Measurements from ENCODE around the gene RAMACL. TPM values are rescaled to one million over a fixed set of nuclear protein-coding genes. Genes with fewer than 3 reads are reported as not detected.

Gene RAMACL
- total and polyA plus RNA-seq, 4 donors = 0.30 to 17.6 (median 4.3) TPM

- Histone ChIP-seq H3K9ac (ENCODE audit: insufficient read depth in 1 of 2, low read length in 2 of 2) (peak overlapping the region in 1 of 2 donors; percentile 46), H3K36me3 (ENCODE audit: control insufficient read depth in 4 of 4, insufficient read depth in 4 of 4, low read length in 4 of 4) (no peaks in the 10 kb centered on the region), H3K9me3 (ENCODE audit: control insufficient read depth in 4 of 4, insufficient read depth in 3 of 4, low read length in 3 of 4) (no peaks in the 10 kb centered on the region), H3K4me1 (ENCODE audit: control insufficient read depth in 5 of 5, insufficient read depth in 5 of 5, low read length in 5 of 5) (peaks cover 0 to 21% (median 13%) of the 10 kb centered on the region in 5 donors), H3K4me3 (peak overlapping the region; percentile 95), H3K27me3 (ENCODE audit: control insufficient read depth in 3 of 3, insufficient read depth in 3 of 3, low read length in 2 of 3) (peaks cover 0 to 6% (median 4%) of the 10 kb centered on the region in 3 donors), H3K27ac (ENCODE audit: low read depth in 1 of 2, low read length in 1 of 2) (peak overlapping the region; percentile 96 to 100)
- TF ChIP-seq CTCF (IDR thresholded peaks at IDR 0.05; ENCODE audit: control extremely low read depth, extremely low read depth) = no peak
- peak; percentile 0 for ATAC-seq (ENCODE audit: insufficient read depth, low FRiP score)
- WGBS, 2 donors = 1 to 3% methylated on average over 60 to 66 of the region's 66 CpGs
- peak; percentile 33 to 52 (median 43) for DNase-seq
Measured at GRCh38 chr6:166626177-166627032, 39.9 kb upstream of the RAMACL start.

GRCh38 chr6:166625356-166625755, 38.9 kb upstream of the RAMACL start:
- ATAC-seq (ENCODE audit: insufficient read depth, low FRiP score) (no peak), DNase-seq (peak in 2 of 3 donors; percentile 26 to 51)
- 45 to 64% methylated on average over 5 of the region's 5 CpGs for WGBS, 2 donors
- Histone ChIP-seq H3K27me3 (ENCODE audit: control insufficient read depth in 3 of 3, insufficient read depth in 3 of 3, low read length in 2 of 3) (peaks cover 0 to 4% (median 3%) of the 10 kb centered on the region in 3 donors), H3K9ac (ENCODE audit: insufficient read depth in 1 of 2, low read length in 2 of 2) (no peak overlapping the region), H3K4me3 (peak overlapping the region; percentile 95), H3K9me3 (ENCODE audit: control insufficient read depth in 4 of 4, insufficient read depth in 3 of 4, low read length in 3 of 4) (no peaks in the 10 kb centered on the region), H3K36me3 (ENCODE audit: control insufficient read depth in 4 of 4, insufficient read depth in 4 of 4, low read length in 4 of 4) (no peaks in the 10 kb centered on the region), H3K27ac (ENCODE audit: low read depth in 1 of 2, low read length in 1 of 2) (peak overlapping the region; percentile 76 to 100), H3K4me1 (ENCODE audit: control insufficient read depth in 5 of 5, insufficient read depth in 5 of 5, low read length in 5 of 5) (peaks cover 1 to 28% (median 18%) of the 10 kb centered on the region in 5 donors)
- no peak for TF ChIP-seq CTCF (IDR thresholded peaks at IDR 0.05; ENCODE audit: control extremely low read depth, extremely low read depth)

GRCh38 chr6:166624275-166624674, 37.8 kb upstream of the RAMACL start:
- peaks cover 10 to 38% (median 24%) of the 10 kb centered on the region in 5 donors for H3K4me1 ChIP-seq (ENCODE audit: control insufficient read depth in 5 of 5, insufficient read depth in 5 of 5, low read length in 5 of 5)
- DNase-seq = peak in 2 of 3 donors; percentile 58 to 69
- no peaks in the 10 kb centered on the region for H3K27me3 ChIP-seq (ENCODE audit: control insufficient read depth in 3 of 3, insufficient read depth in 3 of 3, low read length in 2 of 3)
- H3K36me3 ChIP-seq (ENCODE audit: control insufficient read depth in 4 of 4, insufficient read depth in 4 of 4, low read length in 4 of 4) = peaks cover 0 to 1% (median 0%) of the 10 kb centered on the region in 4 donors
- no peak for TF ChIP-seq CTCF (IDR thresholded peaks at IDR 0.05; ENCODE audit: control extremely low read depth, extremely low read depth)
- no peak overlapping the region for H3K4me3 ChIP-seq
- no peak overlapping the region for H3K9ac ChIP-seq (ENCODE audit: insufficient read depth in 1 of 2, low read length in 2 of 2)
- no peak for ATAC-seq (ENCODE audit: insufficient read depth, low FRiP score)
- no peaks in the 10 kb centered on the region for H3K9me3 ChIP-seq (ENCODE audit: control insufficient read depth in 4 of 4, insufficient read depth in 3 of 4, low read length in 3 of 4)
- H3K27ac ChIP-seq (ENCODE audit: low read depth in 1 of 2, low read length in 1 of 2) = peak overlapping the region; percentile 56 to 100
- WGBS, 2 donors = 30 to 35% methylated on average over 4 of the region's 4 CpGs
